Ishikawa (cell line): Measurements from ENCODE around the gene AKR1A1.

Source experiments
- CEBPB ChIP-seq: IDR thresholded peaks from 2 replicates; pipeline ENCODE4 v1.6.1; 2012
- CREB1 ChIP-seq: IDR thresholded peaks from 2 replicates; pipeline ENCODE4 v1.6.1; 2012; ENCODE audit warnings: low read depth
- EGR1 ChIP-seq: IDR thresholded peaks from 2 replicates; pipeline ENCODE4 v1.6.1; 2012
- EP300 ChIP-seq: IDR thresholded peaks from 2 replicates; pipeline ENCODE4 v1.6.1; 2012; ENCODE audit warnings: borderline replicate concordance
- FOXM1 ChIP-seq: IDR thresholded peaks from 2 replicates; pipeline ENCODE4 v1.6.1; 2012; ENCODE audit warnings: low read depth, borderline replicate concordance
- MAX ChIP-seq: IDR thresholded peaks from 2 replicates; pipeline ENCODE4 v1.6.1; 2012
- NFIC ChIP-seq: IDR thresholded peaks from 2 replicates; pipeline ENCODE4 v1.6.1; 2012
- RAD21 ChIP-seq: IDR thresholded peaks from 2 replicates; pipeline ENCODE4 v1.6.1; 2012; ENCODE audit warnings: low read depth
- REST ChIP-seq: IDR thresholded peaks from 2 replicates; pipeline ENCODE4 v1.6.1; 2012; ENCODE audit warnings: low read depth, mild to moderate bottlenecking
- TAF1 ChIP-seq: IDR thresholded peaks from 2 replicates; pipeline ENCODE4 v1.6.1; 2012; ENCODE audit warnings: low read depth, mild to moderate bottlenecking
- TCF12 ChIP-seq: IDR thresholded peaks from 2 replicates; pipeline ENCODE4 v1.6.1; 2012; ENCODE audit warnings: low read depth
- TEAD4 ChIP-seq: IDR thresholded peaks from 2 replicates; pipeline ENCODE4 v1.6.1; 2012
- USF1 ChIP-seq: IDR thresholded peaks from 2 replicates; pipeline ENCODE4 v1.6.1; 2012
- YY1 ChIP-seq: IDR thresholded peaks from 2 replicates; pipeline ENCODE4 v1.6.1; 2012; ENCODE audit warnings: low read depth
- ZBTB7A ChIP-seq: IDR thresholded peaks from 2 replicates; pipeline ENCODE4 v1.6.1; 2012; ENCODE audit warnings: low read depth

Gene AKR1A1

GRCh38 chr1:45566722-45567121 is 16.1 kb downstream of the AKR1A1 start:
- no peak for TF ChIP-seq EGR1
- TF ChIP-seq FOXM1 = no peak
- TF ChIP-seq NFIC = no peak
- TF ChIP-seq REST = no peak

- TF ChIP-seq CREB1 (no peak), EP300 (no peak), EGR1 (no peak), USF1 (no peak), NFIC (no peak), TCF12 (no peak), MAX (no peak), YY1 (no peak)
These were observed 17.3 kb downstream of the AKR1A1 start for GRCh38 chr1:45567911-45568310.

- TF ChIP-seq CREB1 (no peak), ZBTB7A (no peak), EP300 (no peak), NFIC (no peak), TCF12 (no peak)
These were observed 17.8 kb downstream of the AKR1A1 start for GRCh38 chr1:45568421-45568820.

- TF ChIP-seq TAF1 (no peak), CREB1 (no peak), EP300 (no peak), FOXM1 (no peak), YY1 (no peak), TEAD4 (no peak), USF1 (no peak), MAX (no peak), TCF12 (no peak), RAD21 (no peak), ZBTB7A (no peak), CEBPB (no peak), REST (no peak), NFIC (no peak), EGR1 (no peak)
These were observed 18.9 kb downstream of the AKR1A1 start for GRCh38 chr1:45569571-45569961.

GRCh38 chr1:45569962-45570581 is 19.4 kb downstream of the AKR1A1 start:
- TF ChIP-seq YY1 (no peak), MAX (0 out of 2 replicates have a peak, but pooled peaks have one; percentile 13), TEAD4 (no peak), USF1 (no peak), REST (no peak), TCF12 (no peak), FOXM1 (no peak), TAF1 (no peak), CREB1 (no peak), NFIC (no peak), RAD21 (peak; percentile 85), CEBPB (no peak)
